ENCODE data around the gene CHRNA4. TPM values are rescaled to one million over a fixed set of nuclear protein-coding genes. Genes with fewer than 3 reads are reported as not detected.

The CHRNA4 gene
- total and polyA plus RNA-seq, 2 of the 13 experiments (the other 11 are each of a cell fraction or from before 2014, with no cell fraction given): not detected

DNA sequence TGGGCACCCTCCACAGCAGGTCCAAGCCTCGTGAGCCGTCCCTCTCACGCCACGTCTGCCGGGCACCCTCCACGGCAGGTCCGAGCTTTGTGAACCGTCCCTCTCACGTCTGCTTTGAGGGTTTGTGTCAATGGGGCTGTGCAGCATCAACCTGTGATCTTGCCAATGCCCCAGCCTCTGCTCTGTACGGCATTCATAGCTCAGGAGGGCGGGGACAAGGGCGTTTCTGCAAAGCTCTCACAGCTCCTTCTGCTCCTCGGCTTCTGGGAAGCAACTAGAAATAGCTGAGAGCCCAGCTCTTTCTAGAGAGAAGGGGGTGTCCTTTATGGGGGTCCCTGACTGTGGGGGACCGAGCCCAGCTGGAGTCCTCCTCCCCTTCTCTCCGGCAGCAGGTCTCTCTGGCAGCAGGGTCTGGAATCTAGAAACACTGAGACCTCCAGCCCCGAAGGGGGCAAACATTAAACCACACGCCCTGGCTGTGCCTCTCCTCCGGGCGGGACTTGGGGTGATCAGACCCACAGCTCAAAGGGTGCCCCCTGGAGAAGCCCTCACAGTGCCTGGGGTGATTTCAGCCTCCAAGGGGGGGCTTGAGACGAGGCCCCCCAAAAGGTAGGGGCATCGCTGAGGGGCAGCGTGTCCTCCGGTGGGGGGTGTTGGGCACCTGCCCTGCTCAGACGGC is 41.2 kb upstream of the CHRNA4 start:
- CTCF ChIA-PET (ENCODE audit: low intra/inter-chr PET ratio, low total read pairs): no interaction called here
- Histone ChIP-seq H3K36me3 (replicated peaks in 1 of 2; ENCODE audit: control insufficient read depth in 1 of 2, insufficient read depth in 2 of 2, low read length in 2 of 2) (no peaks in the 10 kb centered on the region), H4K20me1 (ENCODE audit: insufficient read depth, low read length) (peaks cover 4% of the 10 kb centered on the region; the same call in 1 of the 2 replicates), H3K4me3 (replicated peaks in 1 of 3; ENCODE audit: insufficient read depth in 1 of 3, low read depth in 2 of 3, low read length in 3 of 3) (no peak overlapping the region), H3K4me2 (ENCODE audit: low read depth, low read length) (no peak overlapping the region), H3K9ac (ENCODE audit: insufficient read depth, low read depth, low read length) (no peak overlapping the region), H3K79me2 (ENCODE audit: insufficient read depth, low read length) (no peaks in the 10 kb centered on the region), H3K4me1 (ENCODE audit: insufficient read depth, low read length) (no peaks in the 10 kb centered on the region; the same call in 1 of the 2 replicates), H3K27ac (ENCODE audit: extremely low read length, insufficient read depth, low read length) (no peak overlapping the region), H3K27me3 (ENCODE audit: control insufficient read depth in 1 of 2, insufficient read depth in 2 of 2, low read length in 2 of 2) (peaks cover 54 to 97% of the 10 kb centered on the region in 2 experiments), H2AFZ (ENCODE audit: low read length) (no peak overlapping the region), H3K9me3 (ENCODE audit: low read length) (no peaks in the 10 kb centered on the region)
- no peak for TF ChIP-seq FOXK2 (IDR thresholded peaks at IDR 0.05)
- TF ChIP-seq, protein P1, sequence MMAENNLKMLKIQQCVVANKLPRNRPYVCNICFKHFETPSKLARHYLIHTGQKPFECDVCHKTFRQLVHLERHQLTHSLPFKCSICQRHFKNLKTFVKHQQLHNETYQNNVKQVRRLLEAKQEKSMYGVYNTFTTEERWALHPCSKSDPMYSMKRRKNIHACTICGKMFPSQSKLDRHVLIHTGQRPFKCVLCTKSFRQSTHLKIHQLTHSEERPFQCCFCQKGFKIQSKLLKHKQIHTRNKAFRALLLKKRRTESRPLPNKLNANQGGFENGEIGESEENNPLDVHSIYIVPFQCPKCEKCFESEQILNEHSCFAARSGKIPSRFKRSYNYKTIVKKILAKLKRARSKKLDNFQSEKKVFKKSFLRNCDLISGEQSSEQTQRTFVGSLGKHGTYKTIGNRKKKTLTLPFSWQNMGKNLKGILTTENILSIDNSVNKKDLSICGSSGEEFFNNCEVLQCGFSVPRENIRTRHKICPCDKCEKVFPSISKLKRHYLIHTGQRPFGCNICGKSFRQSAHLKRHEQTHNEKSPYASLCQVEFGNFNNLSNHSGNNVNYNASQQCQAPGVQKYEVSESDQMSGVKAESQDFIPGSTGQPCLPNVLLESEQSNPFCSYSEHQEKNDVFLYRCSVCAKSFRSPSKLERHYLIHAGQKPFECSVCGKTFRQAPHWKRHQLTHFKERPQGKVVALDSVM (CRISPR knock-in tag; IDR thresholded peaks at IDR 0.05): no peak
- TF ChIP-seq SMAD9 (CRISPR knock-in tag; IDR thresholded peaks at IDR 0.05): no peak
- no peak for TF ChIP-seq CEBPB (IDR thresholded peaks at IDR 0.05; ENCODE audit: borderline replicate concordance, low read depth, low read length)
- no peak for TF ChIP-seq ZNF766 (CRISPR knock-in tag; IDR thresholded peaks at IDR 0.05; ENCODE audit: borderline replicate concordance)
- no peak for TF ChIP-seq ZNF333 (CRISPR knock-in tag; IDR thresholded peaks at IDR 0.05; ENCODE audit: borderline replicate concordance)
- no peak for TF ChIP-seq NONO (IDR thresholded peaks at IDR 0.05)
- no peak for TF ChIP-seq NONO (CRISPR knock-in tag; conservative IDR thresholded peaks at IDR 0.05)
- TF ChIP-seq ATF7 (IDR thresholded peaks at IDR 0.05): no peak
- TF ChIP-seq ATF7 (CRISPR knock-in tag; IDR thresholded peaks at IDR 0.05): no peak
- TF ChIP-seq SNAI1 (CRISPR knock-in tag; IDR thresholded peaks at IDR 0.05; ENCODE audit: borderline replicate concordance): no peak
- intact Hi-C loops (cut with micrococcal nuclease; ENCODE audit: unreplicated experiment): no loop called here
- no peak for DNase-seq (ENCODE audit: low spot score)
- POLR2A ChIA-PET: no interaction called here
- no peak for ATAC-seq
- BruUV-seq (replicated peaks): no TSS peak
- WGBS (ENCODE audit: low lambda C conversion rate): 11% methylated on average over 24 of the region's 24 CpGs
- FAIRE-seq: no peak
- in situ Hi-C loops (cut with HindIII; ENCODE audit: extremely low pct_ligation_motif_present, low pct_unique_long_range_greater_than_20kb): no loop called here
